ENCODE results near the gene ACSL1. TPM values are rescaled to one million over a fixed set of nuclear protein-coding genes. Genes with fewer than 3 reads are reported as not detected.

The ACSL1 gene
- total RNA-seq, 1 experiment from 2014 or later = 3.5 TPM

- Histone ChIP-seq H4K20me1 (ENCODE audit: control insufficient read depth, insufficient read depth, insufficient read length) (no peaks in the 10 kb centered on the region), H2AFZ (ENCODE audit: low read length) (no peak overlapping the region), H3K14ac (ENCODE audit: insufficient read depth, low read length) (no peak overlapping the region), H3K4me1 (ENCODE audit: insufficient read depth, low read length) (no peaks in the 10 kb centered on the region; the same call in 1 of the 2 replicates), H3T11ph (ENCODE audit: low read length) (no peak overlapping the region), H3K27me3 (ENCODE audit: insufficient read depth, low read length) (no peaks in the 10 kb centered on the region), H3K27ac (ENCODE audit: insufficient read length, low read depth, low read length) (no peak overlapping the region), H2BK20ac (ENCODE audit: low read depth, low read length, poor library complexity, severe bottlenecking) (no peak overlapping the region), H3K79me1 (ENCODE audit: insufficient read depth, low read depth, low read length, poor library complexity, severe bottlenecking) (no peaks in the 10 kb centered on the region), H2AK5ac (ENCODE audit: insufficient read length, low read length) (no peak overlapping the region), H4K91ac (ENCODE audit: insufficient read length, low read depth, low read length) (no peak overlapping the region), H3K18ac (ENCODE audit: insufficient read length, low read depth, low read length) (no peak overlapping the region), H3K4me2 (ENCODE audit: insufficient read depth, insufficient read length, low read length) (no peak overlapping the region), H3K79me2 (ENCODE audit: insufficient read depth, low read length) (no peaks in the 10 kb centered on the region), H3K56ac (ENCODE audit: insufficient read length, low read depth, low read length) (no peak overlapping the region), H2BK120ac (ENCODE audit: low read depth, low read length, poor library complexity, severe bottlenecking) (no peak overlapping the region), H3K9ac (ENCODE audit: extremely low read depth, insufficient read length, low read length) (no peak overlapping the region), H3K9me3 (ENCODE audit: control insufficient read depth, low read depth, low read length) (no peaks in the 10 kb centered on the region), H3K23ac (ENCODE audit: insufficient read length, low read depth, low read length) (no peak overlapping the region), H3K23me2 (ENCODE audit: insufficient read length, low read depth, low read length, poor library complexity, severe bottlenecking) (no peaks in the 10 kb centered on the region), H2BK5ac (ENCODE audit: insufficient read length, low read length) (no peak overlapping the region), H2BK15ac (ENCODE audit: low read depth, low read length) (no peak overlapping the region), H4K8ac (replicated peaks; ENCODE audit: insufficient read length, low read depth, low read length) (no peak overlapping the region), H2BK12ac (ENCODE audit: insufficient read length, low read depth, low read length) (no peak overlapping the region), H4K5ac (ENCODE audit: insufficient read length, low read depth, low read length) (no peak overlapping the region), H3K4ac (ENCODE audit: low read depth, low read length) (no peak overlapping the region)
- Mint-ChIP-seq H3K36me3 (ENCODE audit: insufficient read depth in 1 of 3, low read depth in 3 of 3) (no peaks in the 10 kb centered on the region), H3K4me3 (no peak overlapping the region), H3K9me3 (no peaks in the 10 kb centered on the region; a peak in 1 of 5 replicates), H3K27ac (no peak overlapping the region), H3K27me3 (ENCODE audit: low read depth) (peaks cover 12% of the 10 kb centered on the region), H3K4me1 (peaks cover 3 to 4% of the 10 kb centered on the region in 2 experiments; a peak in 2 of 4 replicates)
- no peak for TF ChIP-seq CTCF (conservative IDR thresholded peaks at IDR 0.05)
- no CpG with 5 or more reads among the region's 11 CpGs for WGBS (ENCODE audit: extremely low coverage, insufficient read length, low lambda C conversion rate)
- no peak for DNase-seq
Measured at GRCh38 chr4:184838249-184839074, 12.7 kb upstream of the ACSL1 start.
